K562 (cell line): ENCODE data around the gene NEU1. TPM values are rescaled to one million over a fixed set of nuclear protein-coding genes. Genes with fewer than 3 reads are reported as not detected.
A peak's percentile ranks its signal among the peaks of the same experiment; 100 is the strongest.

ENCODE experiments used
- BACH1 ChIP-seq: fragments of 200-800 bp; sonication (Bioruptor generic); IDR thresholded peaks from 2 replicates; pipeline ENCODE4 v1.6.1; 2016; ENCODE audit warnings: missing genetic modification characterization, missing compliant biosample characterization
- CCNT2 ChIP-seq: IDR thresholded peaks from 2 replicates; pipeline ENCODE4 v1.6.1; 2011; ENCODE audit warnings: borderline replicate concordance, low read depth, mild to moderate bottlenecking, moderate library complexity, mixed read lengths, low read length; ENCODE audit not compliant: insufficient read length; ENCODE audit errors: extremely low read depth
- CEBPB ChIP-seq: fragments of 450-650 bp; IDR thresholded peaks from 2 replicates; pipeline ENCODE4 v1.6.1; 2016; ENCODE audit warnings: missing genetic modification characterization, missing compliant biosample characterization
- DNMT1 ChIP-seq: fragments of 450-650 bp; IDR thresholded peaks from 2 replicates; pipeline ENCODE4 v1.6.1; 2016; ENCODE audit warnings: antibody characterized with exemption, mild to moderate bottlenecking
- EP300 ChIP-seq: IDR thresholded peaks from 2 replicates; pipeline ENCODE4 v1.6.1; 2012; ENCODE audit warnings: low read length, improper control_type of control experiment
- GATAD2B ChIP-seq: fragments of 450-650 bp; IDR thresholded peaks from 2 replicates; pipeline ENCODE4 v1.6.1; 2017; ENCODE audit warnings: mild to moderate bottlenecking, borderline replicate concordance
- HDAC2 ChIP-seq: fragments of 450-650 bp; IDR thresholded peaks from 2 replicates; pipeline ENCODE4 v1.6.1; 2016; ENCODE audit warnings: mild to moderate bottlenecking
- HSF4 ChIP-seq: fragments of 250-450 bp; sonication (Bioruptor Pico); IDR thresholded peaks from 2 replicates; pipeline ENCODE4 v2.1.2; 2022; ENCODE audit warnings: mild to moderate bottlenecking, moderate library complexity, borderline replicate concordance
- MTA2 ChIP-seq: fragments of 450-650 bp; IDR thresholded peaks from 2 replicates; pipeline ENCODE4 v1.6.1; 2016; ENCODE audit warnings: low read depth
- NFE2 ChIP-seq: IDR thresholded peaks from 2 replicates; pipeline ENCODE4 v1.6.1; 2014; ENCODE audit warnings: antibody characterized with exemption, low read depth
- PHF21A ChIP-seq: fragments of 450-650 bp; IDR thresholded peaks from 2 replicates; pipeline ENCODE4 v1.6.1; 2017; ENCODE audit warnings: low read depth, borderline replicate concordance
- PML ChIP-seq: IDR thresholded peaks from 2 replicates; pipeline ENCODE4 v1.6.1; 2012; ENCODE audit warnings: low read length, inconsistent platforms
- POLR2H ChIP-seq: IDR thresholded peaks from 2 replicates; pipeline ENCODE4 v1.6.1; 2016; ENCODE audit warnings: missing genetic modification characterization, low read depth, mild to moderate bottlenecking, control low read depth, missing compliant biosample characterization, moderate library complexity
- PPARD ChIP-seq: fragments of 250-450 bp; sonication (Bioruptor Pico); IDR thresholded peaks from 2 replicates; pipeline ENCODE4 v1.8.0; 2022; ENCODE audit warnings: inconsistent platforms, mild to moderate bottlenecking, moderate library complexity
- RBM17 ChIP-seq: fragments of 200-400 bp; formaldehyde crosslinking; IDR thresholded peaks from 2 replicates; pipeline ENCODE4 v1.6.1; 2017; ENCODE audit warnings: low read depth, mild to moderate bottlenecking, low read length, borderline replicate concordance
- SNIP1 ChIP-seq: fragments of 450-650 bp; IDR thresholded peaks from 2 replicates; pipeline ENCODE4 v1.7.1; 2017; ENCODE audit warnings: low read depth, mild to moderate bottlenecking
- SNRNP70 ChIP-seq: fragments of 200-400 bp; formaldehyde crosslinking; optimal IDR thresholded peaks from 2 replicates; pipeline ENCODE3; 2017; ENCODE audit warnings: low read depth, low read length
- SRSF3 ChIP-seq: fragments of 200-400 bp; formaldehyde crosslinking; IDR thresholded peaks from 2 replicates; pipeline ENCODE4 v1.6.1; 2016; ENCODE audit warnings: mild to moderate bottlenecking, low read length, moderate library complexity; ENCODE audit not compliant: insufficient read depth
- TCF7 ChIP-seq: sonication (generic); IDR thresholded peaks from 2 replicates; pipeline ENCODE4 v1.6.1; 2016; ENCODE audit warnings: antibody characterized with exemption, borderline replicate concordance
- TCF7L2 ChIP-seq: fragments of 150-350 bp; IDR thresholded peaks from 2 replicates; pipeline ENCODE4 v1.6.1; 2016; ENCODE audit warnings: low read depth, mild to moderate bottlenecking, low read length, moderate library complexity
- THRAP3 ChIP-seq: fragments of 450-650 bp; IDR thresholded peaks from 2 replicates; pipeline ENCODE4 v1.6.1; 2016; ENCODE audit warnings: mild to moderate bottlenecking, inconsistent platforms, borderline replicate concordance
- ZC3H8 ChIP-seq: fragments of 450-650 bp; IDR thresholded peaks from 2 replicates; pipeline ENCODE4 v1.6.1; 2017
- ZNF253 ChIP-seq: fragments of 250-450 bp; sonication (Bioruptor Pico); conservative IDR thresholded peaks from 2 replicates; pipeline ENCODE4 v1.6.1; 2021; ENCODE audit warnings: mild to moderate bottlenecking
- ZNF311 ChIP-seq: fragments of 250-450 bp; sonication (Bioruptor Pico); IDR thresholded peaks from 2 replicates; pipeline ENCODE4 v1.4.0; 2020; ENCODE audit warnings: mild to moderate bottlenecking, moderate library complexity
- ZNF507 ChIP-seq: conservative IDR thresholded peaks from 2 replicates; pipeline ENCODE4 v1.6.1; 2017; ENCODE audit warnings: missing genetic modification characterization, missing compliant biosample characterization
- ZNF699 ChIP-seq: fragments of 250-450 bp; sonication (Bioruptor Pico); IDR thresholded peaks from 2 replicates; pipeline ENCODE4 v1.8.0; 2021; ENCODE audit warnings: mild to moderate bottlenecking, moderate library complexity; ENCODE audit not compliant: insufficient replicate concordance
- polyA plus RNA-seq, 8 experiments: library from polyadenylated mRNA; depleted of rRNA in 4 of 8; stranded (reverse) in 5 of 8; unstranded in 3 of 8; fragments of >200 nt; fragmentation: Nextera tagmentation in 2 of 8; fragmentation: Illumina TruSeq in 1 of 8; extraction: Ambion mirVana in 2 of 8; extraction: Trizol in 1 of 8; gene quantifications; 2 replicates each; pipeline versions ENCODE4 v1.2.1 to v1.2.3, GENCODE V29; 2011 to 2014; ENCODE audit warnings: inconsistent platforms in 1 of 8, missing spikeins in 1 of 8
- total RNA-seq, 7 experiments: library from RNA; depleted of rRNA in 6 of 7; stranded (reverse); fragments of >200 nt in 6 of 7; fragmentation: Illumina TruSeq in 2 of 7; extraction: Trizol in 2 of 7; gene quantifications; 2 replicates each; pipeline versions ENCODE4 v1.2.1 to v1.2.3, GENCODE V29; 2011 to 2021; ENCODE audit warnings: low replicate concordance in 1 of 7
- TF ChIP-seq, protein P1 (sequence below): fragments of 450-650 bp; formaldehyde crosslinking; IDR thresholded peaks from 2 replicates; pipeline ENCODE4 v1.4.0; 2020; ENCODE audit warnings: mild to moderate bottlenecking, moderate library complexity
- TF ChIP-seq, protein P2 (sequence below): fragments of 250-450 bp; sonication (Bioruptor Pico); IDR thresholded peaks from 2 replicates; pipeline ENCODE4 v1.8.0; 2021; ENCODE audit warnings: moderate library complexity, mild to moderate bottlenecking, inconsistent platforms
- TF ChIP-seq, protein P3 (sequence below): sonication (generic); formaldehyde crosslinking; IDR thresholded peaks from 2 replicates; pipeline ENCODE4 v1.5.0; 2020; ENCODE audit warnings: missing genetic modification reagents

NEU1 gene
- total and polyA plus RNA-seq, 9 of the 15 experiments (the other 6 are each of a cell fraction or from before 2014, with no cell fraction given), result 14.8 to 67.8 (median 51.0) TPM

DNA sequence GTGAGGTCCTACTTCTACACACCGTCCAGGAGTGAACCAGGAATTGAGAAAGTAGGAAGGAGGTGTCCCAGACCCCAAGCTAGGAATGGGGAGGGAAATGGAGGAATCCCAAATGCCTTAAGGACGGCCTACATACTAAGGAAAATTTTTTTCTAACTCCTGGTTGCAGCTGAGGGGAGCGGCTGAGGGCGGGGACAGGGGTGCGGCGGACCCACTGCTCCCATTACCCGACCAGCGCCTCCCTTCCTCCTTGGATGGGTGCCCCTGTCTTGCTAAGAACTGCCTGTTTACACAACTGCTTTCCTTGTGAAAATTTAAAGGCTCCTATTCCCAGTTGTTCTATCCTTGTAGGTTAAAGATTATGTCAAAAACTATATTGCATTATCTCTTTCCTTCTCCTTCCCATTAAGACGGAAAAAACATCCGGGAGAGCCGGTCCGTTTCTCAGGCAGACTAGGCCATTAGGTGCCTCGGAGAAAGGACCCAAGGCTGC, 35.8 kb downstream of the NEU1 start (continued):
- TF ChIP-seq, protein P1, sequence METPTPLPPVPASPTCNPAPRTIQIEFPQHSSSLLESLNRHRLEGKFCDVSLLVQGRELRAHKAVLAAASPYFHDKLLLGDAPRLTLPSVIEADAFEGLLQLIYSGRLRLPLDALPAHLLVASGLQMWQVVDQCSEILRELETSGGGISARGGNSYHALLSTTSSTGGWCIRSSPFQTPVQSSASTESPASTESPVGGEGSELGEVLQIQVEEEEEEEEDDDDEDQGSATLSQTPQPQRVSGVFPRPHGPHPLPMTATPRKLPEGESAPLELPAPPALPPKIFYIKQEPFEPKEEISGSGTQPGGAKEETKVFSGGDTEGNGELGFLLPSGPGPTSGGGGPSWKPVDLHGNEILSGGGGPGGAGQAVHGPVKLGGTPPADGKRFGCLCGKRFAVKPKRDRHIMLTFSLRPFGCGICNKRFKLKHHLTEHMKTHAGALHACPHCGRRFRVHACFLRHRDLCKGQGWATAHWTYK, result 0 out of 2 replicates have a peak, but pooled peaks have one; percentile 35
- peak; percentile 87 for TF ChIP-seq NFE2
- TF ChIP-seq DNMT1, result 0 out of 2 replicates have a peak, but pooled peaks have one; percentile 28
- no peak for TF ChIP-seq TCF7L2
- TF ChIP-seq PML, result no peak
- TF ChIP-seq HSF4 (CRISPR knock-in tag), result no peak
- no peak for TF ChIP-seq SNRNP70
- no peak for TF ChIP-seq POLR2H
- TF ChIP-seq ZNF253 (CRISPR knock-in tag), result no peak
- TF ChIP-seq CEBPB (tag), result no peak
- no peak for TF ChIP-seq SRSF3
- TF ChIP-seq PHF21A, result no peak
- TF ChIP-seq ZNF311 (CRISPR knock-in tag), result no peak
- TF ChIP-seq CCNT2, result no peak
- no peak for TF ChIP-seq ZC3H8
- no peak for TF ChIP-seq ZNF699 (CRISPR knock-in tag)
- TF ChIP-seq TCF7, result no peak
- no peak for TF ChIP-seq ZNF507 (tag)
- no peak; the same call in 1 of the 2 replicates for TF ChIP-seq BACH1 (tag)
- TF ChIP-seq SNIP1, result no peak
- TF ChIP-seq MTA2, result no peak
- peak; percentile 81; the same call in 1 of the 2 replicates for TF ChIP-seq HDAC2
- TF ChIP-seq, protein P2, sequence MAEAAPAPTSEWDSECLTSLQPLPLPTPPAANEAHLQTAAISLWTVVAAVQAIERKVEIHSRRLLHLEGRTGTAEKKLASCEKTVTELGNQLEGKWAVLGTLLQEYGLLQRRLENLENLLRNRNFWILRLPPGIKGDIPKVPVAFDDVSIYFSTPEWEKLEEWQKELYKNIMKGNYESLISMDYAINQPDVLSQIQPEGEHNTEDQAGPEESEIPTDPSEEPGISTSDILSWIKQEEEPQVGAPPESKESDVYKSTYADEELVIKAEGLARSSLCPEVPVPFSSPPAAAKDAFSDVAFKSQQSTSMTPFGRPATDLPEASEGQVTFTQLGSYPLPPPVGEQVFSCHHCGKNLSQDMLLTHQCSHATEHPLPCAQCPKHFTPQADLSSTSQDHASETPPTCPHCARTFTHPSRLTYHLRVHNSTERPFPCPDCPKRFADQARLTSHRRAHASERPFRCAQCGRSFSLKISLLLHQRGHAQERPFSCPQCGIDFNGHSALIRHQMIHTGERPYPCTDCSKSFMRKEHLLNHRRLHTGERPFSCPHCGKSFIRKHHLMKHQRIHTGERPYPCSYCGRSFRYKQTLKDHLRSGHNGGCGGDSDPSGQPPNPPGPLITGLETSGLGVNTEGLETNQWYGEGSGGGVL, result no peak
- no peak for TF ChIP-seq THRAP3
- TF ChIP-seq EP300, result no peak
- no peak for TF ChIP-seq RBM17
- TF ChIP-seq PPARD (CRISPR knock-in tag), result no peak
- TF ChIP-seq, protein P3, sequence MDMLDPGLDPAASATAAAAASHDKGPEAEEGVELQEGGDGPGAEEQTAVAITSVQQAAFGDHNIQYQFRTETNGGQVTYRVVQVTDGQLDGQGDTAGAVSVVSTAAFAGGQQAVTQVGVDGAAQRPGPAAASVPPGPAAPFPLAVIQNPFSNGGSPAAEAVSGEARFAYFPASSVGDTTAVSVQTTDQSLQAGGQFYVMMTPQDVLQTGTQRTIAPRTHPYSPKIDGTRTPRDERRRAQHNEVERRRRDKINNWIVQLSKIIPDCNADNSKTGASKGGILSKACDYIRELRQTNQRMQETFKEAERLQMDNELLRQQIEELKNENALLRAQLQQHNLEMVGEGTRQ (CRISPR knock-in tag), result no peak
- no peak for TF ChIP-seq GATAD2B
